Natural killer cell (primary cell): ENCODE data around the gene CHSY3. TPM values are rescaled to one million over a fixed set of nuclear protein-coding genes. Genes with fewer than 3 reads are reported as not detected.

Source experiments
- ATAC-seq, 3 donors: fragments of 150-1000 bp in 2 of 3; fragments of 200-7000 bp in 1 of 3; cut with Tn5 transposase; 1 replicate in 1 of 3; 2 replicates in 2 of 3; pipeline ENCODE4 v1.10.0; 2021; ENCODE audit warnings: mild to moderate bottlenecking in 2 of 3, moderate library complexity in 2 of 3
- DNase-seq, 2 donors: peaks; one replicate each; pipeline versions ENCODE4 v3.0.0 to v3.0.0-alpha.2; 2013 to 2021; ENCODE audit warnings: mixed read lengths in 1 of 2
- H3K27ac ChIP-seq: one replicate; pipeline ENCODE4 v1.5.1; 2013; ENCODE audit warnings: mild to moderate bottlenecking, low read length
- H3K27me3 ChIP-seq: one replicate; pipeline ENCODE4 v1.6.1; 2013; ENCODE audit warnings: low read length; ENCODE audit not compliant: control insufficient read depth, insufficient read depth
- H3K36me3 ChIP-seq: one replicate; pipeline ENCODE4 v1.6.1; 2013; ENCODE audit warnings: low read length; ENCODE audit not compliant: control insufficient read depth, insufficient read depth
- H3K4me1 ChIP-seq: one replicate; pipeline ENCODE4 v1.6.1; 2013; ENCODE audit warnings: low read length; ENCODE audit not compliant: control insufficient read depth, insufficient read depth
- H3K4me3 ChIP-seq: one replicate; pipeline ENCODE4 v1.5.1; 2013; ENCODE audit warnings: low read length
- H3K9me3 ChIP-seq: one replicate; pipeline ENCODE4 v1.6.1; 2013; ENCODE audit warnings: low read length; ENCODE audit not compliant: control insufficient read depth, insufficient read depth
- H3K27ac Mint-ChIP-seq, 2 donors: one replicate each; pipeline ENCODE4 v1.8.0; 2022; ENCODE audit warnings: mild to moderate bottlenecking in 2 of 2, mixed read lengths in 2 of 2, moderate library complexity in 1 of 2
- H3K27me3 Mint-ChIP-seq, 2 donors: one replicate each; pipeline ENCODE4 v1.8.0; 2022; ENCODE audit warnings: low read depth in 2 of 2, mixed read lengths in 2 of 2
- H3K36me3 Mint-ChIP-seq: one replicate; pipeline ENCODE4 v1.8.0; 2022; ENCODE audit warnings: mixed read lengths
- H3K4me1 Mint-ChIP-seq, 2 donors: one replicate each; pipeline ENCODE4 v1.8.0; 2022; ENCODE audit warnings: mixed read lengths in 2 of 2
- H3K4me3 Mint-ChIP-seq: one replicate; pipeline ENCODE4 v1.8.0; 2022; ENCODE audit warnings: mild to moderate bottlenecking, moderate library complexity, mixed read lengths
- H3K9me3 Mint-ChIP-seq, 2 donors: one replicate each; pipeline ENCODE4 v1.8.0; 2022; ENCODE audit warnings: mixed read lengths in 2 of 2
- WGBS: methylation state at CpG from one replicate; pipeline ENCODE4 v1.1.7; 2013; ENCODE audit warnings: missing lambda C conversion rate; ENCODE audit not compliant: insufficient coverage; 5-methylcytosine and 5-hydroxymethylcytosine counted together
- intact Hi-C: fragments of 100-400 bp; cut with micrococcal nuclease; formaldehyde crosslinking; loops from one replicate; pipeline ENCODE4 v1.14.2; 2022
- total RNA-seq, 4 donors: library from RNA; stranded (reverse); fragments of 120-200 nt in 1 of 4; gene quantifications; one replicate each; pipeline versions ENCODE4 v1.2.3 to v1.2.4, GENCODE V29; 2013 to 2022
- TF ChIP-seq, protein P1 (sequence below): fragments of 200-600 bp; IDR thresholded peaks from one replicate; pipeline ENCODE4 v1.8.0; 2022; ENCODE audit warnings: antibody characterized with exemption

Gene CHSY3
- total RNA-seq, 3 donors from 2014 or later (not counting 1 experiment from before 2014, with no cell fraction given), result 0.18 to 2.3 (median 2.3) TPM

DNA sequence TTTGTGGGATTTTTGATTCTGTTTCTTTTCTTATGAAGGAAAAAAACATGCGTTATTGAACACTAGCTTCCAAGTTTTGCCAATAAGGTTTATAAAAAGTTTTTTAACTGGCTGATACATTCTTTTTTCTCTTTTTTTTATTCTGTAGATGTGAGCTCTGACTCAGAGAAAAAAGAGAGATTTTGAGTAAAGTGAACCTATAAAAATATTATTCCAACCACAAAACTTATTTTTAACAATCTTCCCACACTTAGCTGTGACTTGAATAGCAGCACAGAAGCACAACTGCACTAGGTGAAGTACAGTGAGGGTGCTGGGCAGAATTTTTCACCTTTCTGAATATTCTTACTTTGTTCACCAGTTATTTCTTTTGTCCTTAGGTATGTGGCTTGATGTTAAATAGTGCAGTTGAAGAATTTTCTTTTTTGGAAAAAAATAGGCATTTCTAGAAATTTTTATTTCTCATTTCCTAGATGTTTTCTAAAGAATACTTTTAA lies 41.6 kb downstream of the CHSY3 start:
- H3K27ac ChIP-seq, result no peak overlapping the region
- TF ChIP-seq, protein P1, sequence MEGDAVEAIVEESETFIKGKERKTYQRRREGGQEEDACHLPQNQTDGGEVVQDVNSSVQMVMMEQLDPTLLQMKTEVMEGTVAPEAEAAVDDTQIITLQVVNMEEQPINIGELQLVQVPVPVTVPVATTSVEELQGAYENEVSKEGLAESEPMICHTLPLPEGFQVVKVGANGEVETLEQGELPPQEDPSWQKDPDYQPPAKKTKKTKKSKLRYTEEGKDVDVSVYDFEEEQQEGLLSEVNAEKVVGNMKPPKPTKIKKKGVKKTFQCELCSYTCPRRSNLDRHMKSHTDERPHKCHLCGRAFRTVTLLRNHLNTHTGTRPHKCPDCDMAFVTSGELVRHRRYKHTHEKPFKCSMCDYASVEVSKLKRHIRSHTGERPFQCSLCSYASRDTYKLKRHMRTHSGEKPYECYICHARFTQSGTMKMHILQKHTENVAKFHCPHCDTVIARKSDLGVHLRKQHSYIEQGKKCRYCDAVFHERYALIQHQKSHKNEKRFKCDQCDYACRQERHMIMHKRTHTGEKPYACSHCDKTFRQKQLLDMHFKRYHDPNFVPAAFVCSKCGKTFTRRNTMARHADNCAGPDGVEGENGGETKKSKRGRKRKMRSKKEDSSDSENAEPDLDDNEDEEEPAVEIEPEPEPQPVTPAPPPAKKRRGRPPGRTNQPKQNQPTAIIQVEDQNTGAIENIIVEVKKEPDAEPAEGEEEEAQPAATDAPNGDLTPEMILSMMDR, result no peak
- no peak overlapping the region for H3K27ac Mint-ChIP-seq
- H3K4me1 Mint-ChIP-seq, result no peaks in the 10 kb centered on the region
- H3K4me3 ChIP-seq, result no peak overlapping the region
- peaks cover 0 to 4% of the 10 kb centered on the region in 2 donors for H3K9me3 Mint-ChIP-seq
- intact Hi-C loops, result no loop called here
- no CpG with 5 or more reads among the region's 1 CpG for WGBS
- H3K4me1 ChIP-seq, result no peaks in the 10 kb centered on the region
- no peak for ATAC-seq
- H3K36me3 Mint-ChIP-seq, result no peaks in the 10 kb centered on the region
- H3K27me3 Mint-ChIP-seq, result no peaks in the 10 kb centered on the region
- no peak overlapping the region for H3K4me3 Mint-ChIP-seq
- H3K36me3 ChIP-seq, result no peaks in the 10 kb centered on the region
- H3K9me3 ChIP-seq, result no peaks in the 10 kb centered on the region
- DNase-seq, result no peak
- H3K27me3 ChIP-seq, result no peaks in the 10 kb centered on the region

DNA sequence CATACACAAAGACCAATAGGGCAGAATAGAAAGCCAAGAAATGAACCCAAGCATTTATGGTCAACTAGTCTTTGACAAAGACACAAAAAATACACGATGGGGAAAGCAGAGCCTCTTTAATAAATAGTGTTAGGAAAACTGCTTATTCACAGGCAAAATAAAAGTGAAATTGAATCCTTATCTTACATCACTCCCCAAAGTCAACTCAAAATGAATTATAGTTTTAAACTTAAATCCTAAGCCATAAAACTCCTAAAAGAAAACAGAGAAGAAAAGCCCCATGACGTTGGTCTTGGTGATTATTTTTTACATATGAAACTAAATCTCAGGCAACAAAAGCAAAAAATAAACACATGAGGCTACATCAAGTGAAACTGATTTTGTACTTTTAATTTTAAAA lies 46.8 kb downstream of the CHSY3 start:
- TF ChIP-seq, protein P1, result no peak
- Mint-ChIP-seq H3K27me3 (no peaks in the 10 kb centered on the region), H3K9me3 (peaks cover 4% of the 10 kb centered on the region in 2 donors), H3K4me1 (no peaks in the 10 kb centered on the region), H3K27ac (no peak overlapping the region), H3K36me3 (no peaks in the 10 kb centered on the region), H3K4me3 (no peak overlapping the region)
- Histone ChIP-seq H3K4me3 (no peak overlapping the region), H3K27me3 (no peaks in the 10 kb centered on the region), H3K9me3 (no peaks in the 10 kb centered on the region), H3K36me3 (no peaks in the 10 kb centered on the region), H3K27ac (no peak overlapping the region), H3K4me1 (no peaks in the 10 kb centered on the region)
- DNase-seq (no peak), ATAC-seq (no peak)
- no CpG with 5 or more reads among the region's 2 CpGs for WGBS
- intact Hi-C loops, result no loop called here

DNA sequence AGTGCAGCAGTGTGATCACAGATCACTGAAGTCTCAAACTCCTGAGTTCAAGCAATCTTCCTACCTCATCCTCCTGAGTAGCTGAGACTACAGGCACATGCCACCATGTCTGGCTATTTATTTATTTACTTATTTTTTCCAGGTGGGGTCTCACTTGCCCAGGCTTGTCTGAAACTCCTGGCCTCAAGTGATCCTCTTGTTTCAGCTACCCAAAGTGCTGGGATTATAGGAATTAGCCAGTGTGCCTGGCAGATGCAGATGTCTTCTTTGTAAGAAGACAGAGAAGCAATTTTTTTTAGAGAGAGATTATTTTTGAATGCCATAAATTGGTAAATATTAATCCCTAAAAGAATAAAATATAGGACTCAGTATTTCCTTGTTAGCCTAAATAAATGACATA lies 54.3 kb downstream of the CHSY3 start:
- intact Hi-C loops, result no loop called here
- DNase-seq, result no peak
- no peaks in the 10 kb centered on the region for H3K27me3 Mint-ChIP-seq

DNA sequence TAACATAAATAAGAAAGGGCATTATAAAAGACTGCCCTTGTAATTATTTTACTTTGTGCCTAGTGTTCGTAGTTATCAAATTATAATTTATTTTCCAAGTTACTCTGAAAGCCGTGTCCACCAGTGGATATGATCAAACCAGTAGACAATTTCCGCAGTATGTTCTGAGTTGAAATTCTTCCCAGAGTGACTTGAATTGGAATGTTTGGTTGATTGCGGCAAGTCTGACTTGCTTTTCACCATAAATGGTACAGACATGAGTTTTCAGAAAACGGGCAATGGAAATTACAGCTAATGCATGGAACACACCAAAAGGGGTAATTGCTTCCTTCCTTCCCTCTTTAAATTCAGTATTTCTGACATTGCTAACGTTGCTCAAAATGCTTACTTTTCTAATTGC lies 56.6 kb downstream of the CHSY3 start:
- TF ChIP-seq, protein P1, result no peak
- H3K4me1 ChIP-seq, result no peaks in the 10 kb centered on the region
- H3K27me3 Mint-ChIP-seq, result no peaks in the 10 kb centered on the region
- no peak overlapping the region for H3K27ac Mint-ChIP-seq
- WGBS, result 88% methylated on average over 5 of the region's 6 CpGs
- DNase-seq (no peak), ATAC-seq (no peak)
- no peaks in the 10 kb centered on the region for H3K27me3 ChIP-seq
- H3K36me3 ChIP-seq, result no peaks in the 10 kb centered on the region
- H3K9me3 ChIP-seq, result no peaks in the 10 kb centered on the region
- peaks cover 7 to 10% of the 10 kb centered on the region in 2 donors for H3K9me3 Mint-ChIP-seq
- H3K27ac ChIP-seq, result no peak overlapping the region
- intact Hi-C loops, result no loop called here
- H3K4me1 Mint-ChIP-seq, result no peaks in the 10 kb centered on the region
- H3K4me3 ChIP-seq, result no peak overlapping the region
- no peak overlapping the region for H3K4me3 Mint-ChIP-seq
- H3K36me3 Mint-ChIP-seq, result no peaks in the 10 kb centered on the region

More for the DNA sequence above, 54.3 kb downstream of the CHSY3 start:
- TF ChIP-seq, protein P1, result no peak
- H3K4me1 ChIP-seq, result no peaks in the 10 kb centered on the region
- no peaks in the 10 kb centered on the region for H3K36me3 Mint-ChIP-seq
- no peaks in the 10 kb centered on the region for H3K4me1 Mint-ChIP-seq
- H3K27ac Mint-ChIP-seq, result no peak overlapping the region
- H3K36me3 ChIP-seq, result no peaks in the 10 kb centered on the region
- H3K27ac ChIP-seq, result no peak overlapping the region
- no peak overlapping the region for H3K4me3 ChIP-seq
- H3K9me3 ChIP-seq, result no peaks in the 10 kb centered on the region
- H3K27me3 ChIP-seq, result no peaks in the 10 kb centered on the region
- peaks cover 7 to 13% of the 10 kb centered on the region in 2 donors for H3K9me3 Mint-ChIP-seq
- no peak for ATAC-seq
- no peak overlapping the region for H3K4me3 Mint-ChIP-seq
